ENCODE measurements around the gene SECISBP2. TPM values are rescaled to one million over a fixed set of nuclear protein-coding genes. Genes with fewer than 3 reads are reported as not detected.

Gene SECISBP2
- total and polyA plus RNA-seq, 7 donors, result 26.2 to 80.8 (median 40.2) TPM

DNA sequence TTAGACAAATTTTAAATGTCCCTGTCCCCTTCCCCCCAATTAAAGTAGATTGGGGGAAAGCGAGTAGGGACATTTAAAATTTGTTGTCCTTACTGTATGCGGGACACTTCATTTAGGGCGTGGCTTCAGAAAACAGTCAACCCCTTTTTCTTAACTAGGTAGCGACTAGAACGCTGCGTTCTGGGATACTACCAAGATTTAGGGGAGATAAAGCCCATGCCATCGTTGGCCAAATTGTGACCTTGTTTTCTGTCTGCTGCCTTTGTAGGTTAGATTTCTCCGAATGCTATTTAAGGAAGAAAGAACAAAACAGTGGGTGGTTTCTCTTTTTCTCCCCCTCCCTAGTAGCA, 6.1 kb upstream of the SECISBP2 start:
- Histone ChIP-seq H3K4me1 (peaks cover 22% of the 10 kb centered on the region), H3K36me3 (ENCODE audit: insufficient read depth in 1 of 2, low read depth in 1 of 2) (peaks cover 0 to 31% of the 10 kb centered on the region in 2 donors), H3K9me3 (no peaks in the 10 kb centered on the region), H3K27ac (no peak overlapping the region), H3K4me3 (peak overlapping the region; percentile 76), H3K27me3 (ENCODE audit: insufficient read depth in 3 of 3, low read length in 2 of 3) (no peaks in the 10 kb centered on the region)
- TF ChIP-seq CTCF (IDR thresholded peaks at IDR 0.05), result no peak
- DNase-seq (no peak), ATAC-seq (no peak)
- WGBS, 3 donors, result 3 to 6% (median 4%) methylated on average over 8 of the region's 8 CpGs
- intact Hi-C loops (cut with DNase I), result loop anchor here in 1 of 2 donors (5.0 kb wide), 1 partner anchor 795 kb away; no protein-coding TSS in a partner anchor

GRCh38 chr9:89313842-89314241, 4.5 kb upstream of the SECISBP2 start:
- intact Hi-C loops (cut with DNase I), result loop anchor here in 1 of 2 donors (5.0 kb wide), 1 partner anchor 793 kb away; no protein-coding TSS in a partner anchor

DNA sequence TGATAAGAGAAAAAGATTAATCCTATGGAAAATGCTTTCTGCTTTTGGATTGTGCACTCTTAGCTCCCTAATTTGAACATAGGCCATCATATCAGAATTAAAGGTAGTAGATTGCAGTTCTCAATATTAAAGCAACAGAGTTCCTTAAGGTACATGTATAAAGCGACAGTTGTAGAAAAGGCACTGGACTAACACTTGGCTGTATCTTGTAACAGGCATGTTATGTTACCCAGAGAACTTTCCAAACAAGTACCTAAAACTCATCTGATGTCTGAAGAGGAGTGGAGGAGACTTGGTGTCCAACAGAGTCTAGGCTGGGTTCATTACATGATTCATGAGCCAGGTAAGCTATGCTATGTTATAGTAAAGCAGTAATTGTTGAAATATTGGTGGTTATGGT, 3.3 kb upstream of the SECISBP2 start:
- Histone ChIP-seq H3K27me3 (ENCODE audit: insufficient read depth in 3 of 3, low read length in 2 of 3) (no peaks in the 10 kb centered on the region), H3K9me3 (no peaks in the 10 kb centered on the region), H3K36me3 (ENCODE audit: insufficient read depth in 1 of 2, low read depth in 1 of 2) (peaks cover 0 to 20% of the 10 kb centered on the region in 2 donors), H3K27ac (no peak overlapping the region), H3K4me1 (peaks cover 25% of the 10 kb centered on the region), H3K4me3 (no peak overlapping the region)
- 93 to 95% (median 95%) methylated on average over 1 of the region's 1 CpG for WGBS, 3 donors
- TF ChIP-seq CTCF (IDR thresholded peaks at IDR 0.05), result no peak
- DNase-seq, result no peak
- intact Hi-C loops (cut with DNase I), result loop anchor here in 1 of 2 donors (5.0 kb wide), 1 partner anchor 792 kb away; no protein-coding TSS in a partner anchor
- no peak for ATAC-seq

More at GRCh38 chr9:89313842-89314241, 4.5 kb upstream of the SECISBP2 start:
- Histone ChIP-seq H3K27ac (no peak overlapping the region), H3K36me3 (ENCODE audit: insufficient read depth in 1 of 2, low read depth in 1 of 2) (peaks cover 0 to 17% of the 10 kb centered on the region in 2 donors), H3K9me3 (no peaks in the 10 kb centered on the region), H3K4me1 (peaks cover 26% of the 10 kb centered on the region), H3K4me3 (no peak overlapping the region), H3K27me3 (ENCODE audit: insufficient read depth in 3 of 3, low read length in 2 of 3) (no peaks in the 10 kb centered on the region)
- DNase-seq (no peak), ATAC-seq (no peak)
- no peak for TF ChIP-seq CTCF (IDR thresholded peaks at IDR 0.05)
- 70 to 80% (median 77%) methylated on average over 1 of the region's 1 CpG for WGBS, 3 donors

DNA sequence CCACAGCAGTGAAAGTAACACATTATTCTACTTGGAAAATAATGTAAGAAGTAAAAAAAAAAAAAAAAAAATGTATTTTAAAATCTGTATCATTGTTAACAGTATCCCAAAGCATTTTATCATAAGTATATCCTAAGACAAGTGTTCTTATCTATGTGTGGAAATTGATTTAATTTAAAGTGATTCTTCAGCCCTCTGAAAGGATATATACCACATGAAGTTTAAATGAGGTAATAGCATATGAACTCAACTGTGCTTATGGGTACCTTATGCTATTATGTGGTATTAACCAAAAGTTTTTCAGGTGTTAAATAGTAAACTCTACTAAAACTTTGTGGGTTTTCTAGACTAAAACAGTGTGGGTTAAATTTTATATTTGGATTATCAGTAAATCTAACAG, 2.8 kb upstream of the SECISBP2 start:
- peaks cover 0 to 26% of the 10 kb centered on the region in 2 donors for H3K36me3 ChIP-seq (ENCODE audit: insufficient read depth in 1 of 2, low read depth in 1 of 2)
- intact Hi-C loops (cut with DNase I), result no loop called here
- H3K4me3 ChIP-seq, result no peak overlapping the region
- TF ChIP-seq CTCF (IDR thresholded peaks at IDR 0.05), result no peak
- DNase-seq (no peak), ATAC-seq (no peak)
- H3K27ac ChIP-seq, result no peak overlapping the region
- no peaks in the 10 kb centered on the region for H3K9me3 ChIP-seq
- no peaks in the 10 kb centered on the region for H3K27me3 ChIP-seq (ENCODE audit: insufficient read depth in 3 of 3, low read length in 2 of 3)
- H3K4me1 ChIP-seq, result peaks cover 31% of the 10 kb centered on the region

DNA sequence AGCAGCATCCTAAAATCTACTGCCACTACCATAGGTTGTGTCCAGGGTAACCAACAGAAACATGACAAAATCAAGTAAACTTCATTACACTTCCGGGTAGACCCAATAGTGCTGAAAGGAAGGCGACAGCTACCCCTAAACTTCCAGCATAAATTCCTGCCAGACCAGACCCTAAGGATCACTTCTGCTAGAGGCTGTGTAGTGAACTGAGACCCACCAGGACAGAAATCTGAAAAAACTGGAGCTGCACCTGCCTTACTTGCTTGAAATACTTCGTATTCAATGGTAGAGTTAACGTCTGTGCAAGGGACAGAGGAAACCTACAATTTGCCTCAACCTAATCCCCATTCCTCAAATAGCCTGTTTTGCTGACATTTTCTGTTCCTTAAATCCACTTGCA, 1.0 kb upstream of the SECISBP2 start:
- no peaks in the 10 kb centered on the region for H3K27me3 ChIP-seq (ENCODE audit: insufficient read depth in 3 of 3, low read length in 2 of 3)
- H3K4me3 ChIP-seq, result peak overlapping the region; percentile 93
- H3K9me3 ChIP-seq, result no peaks in the 10 kb centered on the region
- peak overlapping the region; percentile 100 for H3K27ac ChIP-seq
- no peak for TF ChIP-seq CTCF (IDR thresholded peaks at IDR 0.05)
- DNase-seq (no peak), ATAC-seq (no peak)
- H3K36me3 ChIP-seq (ENCODE audit: insufficient read depth in 1 of 2, low read depth in 1 of 2), result peaks cover 0 to 34% of the 10 kb centered on the region in 2 donors
- intact Hi-C loops (cut with DNase I), result no loop called here
- WGBS, 3 donors, result 80 to 90% (median 84%) methylated on average over 4 of the region's 4 CpGs
- H3K4me1 ChIP-seq, result peaks cover 39% of the 10 kb centered on the region
